Esophagus squamous epithelium (tissue), 4 donors: Measurements from ENCODE around the gene SRC.

Experiments
- POLR2A ChIP-seq, 4 donors: fragments of 450-650 bp; IDR thresholded peaks; one replicate each; pipeline ENCODE4 v1.6.1; 2017; ENCODE audit warnings: antibody characterized with exemption in 4 of 4, mild to moderate bottlenecking in 4 of 4, moderate library complexity in 3 of 4
- TF ChIP-seq, protein P1 (sequence below), 6 experiments: fragments of 450-650 bp in 4 of 6; fragments of 200-600 bp in 2 of 6; sonication (generic) in 2 of 6; IDR thresholded peaks; one replicate each; pipeline ENCODE4 v1.5.1; 2016 to 2019; ENCODE audit warnings: antibody characterized with exemption in 6 of 6, mild to moderate bottlenecking in 4 of 6, moderate library complexity in 4 of 6

DNA sequence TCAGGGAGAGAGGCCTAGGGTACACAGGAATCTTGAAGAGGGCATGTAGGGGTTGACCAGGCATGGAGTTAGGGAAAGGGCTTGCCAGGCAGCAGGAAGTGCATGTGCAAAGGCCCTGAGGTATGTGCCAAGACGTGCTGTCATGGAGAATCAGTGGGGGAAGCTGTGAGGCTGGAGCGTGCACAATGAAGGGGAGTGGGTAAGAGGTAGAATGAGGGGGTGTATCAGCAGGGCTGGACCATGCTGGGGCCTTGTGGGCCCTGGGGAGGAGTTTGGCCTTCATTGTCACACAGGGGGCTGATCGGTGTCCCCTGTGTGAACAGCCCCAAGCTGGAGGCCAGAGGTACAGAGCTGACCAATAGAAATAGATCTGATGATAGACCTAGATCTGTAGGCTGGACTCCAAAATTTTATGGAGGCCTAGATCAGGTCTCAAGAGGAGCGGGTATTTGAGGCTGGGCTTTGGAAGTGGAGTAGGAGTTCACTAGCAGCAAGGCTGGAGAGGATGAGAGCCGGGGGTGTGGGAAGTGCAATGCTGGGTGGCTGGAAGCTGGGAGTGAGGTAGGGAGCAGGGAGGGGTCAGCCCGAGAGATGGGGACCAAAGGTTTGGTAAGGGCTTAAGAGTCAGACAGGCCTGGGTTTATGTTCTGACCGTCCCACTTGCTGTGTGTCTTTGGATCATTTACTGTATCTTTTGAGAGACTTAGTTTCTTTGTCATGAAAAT is 3.0 kb downstream of the SRC start:
- TF ChIP-seq, protein P1, sequence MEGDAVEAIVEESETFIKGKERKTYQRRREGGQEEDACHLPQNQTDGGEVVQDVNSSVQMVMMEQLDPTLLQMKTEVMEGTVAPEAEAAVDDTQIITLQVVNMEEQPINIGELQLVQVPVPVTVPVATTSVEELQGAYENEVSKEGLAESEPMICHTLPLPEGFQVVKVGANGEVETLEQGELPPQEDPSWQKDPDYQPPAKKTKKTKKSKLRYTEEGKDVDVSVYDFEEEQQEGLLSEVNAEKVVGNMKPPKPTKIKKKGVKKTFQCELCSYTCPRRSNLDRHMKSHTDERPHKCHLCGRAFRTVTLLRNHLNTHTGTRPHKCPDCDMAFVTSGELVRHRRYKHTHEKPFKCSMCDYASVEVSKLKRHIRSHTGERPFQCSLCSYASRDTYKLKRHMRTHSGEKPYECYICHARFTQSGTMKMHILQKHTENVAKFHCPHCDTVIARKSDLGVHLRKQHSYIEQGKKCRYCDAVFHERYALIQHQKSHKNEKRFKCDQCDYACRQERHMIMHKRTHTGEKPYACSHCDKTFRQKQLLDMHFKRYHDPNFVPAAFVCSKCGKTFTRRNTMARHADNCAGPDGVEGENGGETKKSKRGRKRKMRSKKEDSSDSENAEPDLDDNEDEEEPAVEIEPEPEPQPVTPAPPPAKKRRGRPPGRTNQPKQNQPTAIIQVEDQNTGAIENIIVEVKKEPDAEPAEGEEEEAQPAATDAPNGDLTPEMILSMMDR (IDR thresholded peaks at IDR 0.05), result no peak
- TF ChIP-seq POLR2A (IDR thresholded peaks at IDR 0.05), result no peak
